HepG2 (cell line): ENCODE data around the gene TCFL5. TPM values are rescaled to one million over a fixed set of nuclear protein-coding genes. Genes with fewer than 3 reads are reported as not detected.

ENCODE experiments used
- AFF4 ChIP-seq: sonication (generic); formaldehyde crosslinking; IDR thresholded peaks from 2 replicates; pipeline ENCODE4 v1.4.0; 2020; ENCODE audit warnings: missing genetic modification reagents
- AGO1 ChIP-seq: fragments of 200-400 bp; formaldehyde crosslinking; IDR thresholded peaks from 2 replicates; pipeline ENCODE4 v1.6.1; 2017; ENCODE audit warnings: mild to moderate bottlenecking, low read depth, low read length, moderate library complexity; ENCODE audit not compliant: poor library complexity, severe bottlenecking
- DBP ChIP-seq: sonication (generic); formaldehyde crosslinking; IDR thresholded peaks from 2 replicates; pipeline ENCODE4 v1.4.0; 2020; ENCODE audit warnings: missing genetic modification reagents; ENCODE audit errors: not compliant biosample characterization
- ZBTB37 ChIP-seq: sonication (generic); formaldehyde crosslinking; IDR thresholded peaks from 2 replicates; pipeline ENCODE4 v1.4.0; 2020; ENCODE audit warnings: mild to moderate bottlenecking, missing genetic modification reagents
- ZNF580 ChIP-seq: IDR thresholded peaks from 2 replicates; pipeline ENCODE4 v1.6.1; 2016; ENCODE audit warnings: low read depth, borderline replicate concordance
- ZNF644 ChIP-seq: IDR thresholded peaks from 2 replicates; pipeline ENCODE4 v1.6.1; 2016; ENCODE audit warnings: low read depth
- ZNF83 ChIP-seq: sonication (generic); formaldehyde crosslinking; IDR thresholded peaks from 2 replicates; pipeline ENCODE4 v1.4.0; 2020; ENCODE audit warnings: missing genetic modification reagents, mild to moderate bottlenecking, borderline replicate concordance
- ZNF839 ChIP-seq: sonication (generic); formaldehyde crosslinking; IDR thresholded peaks from 2 replicates; pipeline ENCODE4 v1.4.0; 2020; ENCODE audit warnings: missing genetic modification reagents, mild to moderate bottlenecking, borderline replicate concordance
- polyA plus RNA-seq, 8 experiments: library from polyadenylated mRNA; depleted of rRNA in 3 of 8; stranded (reverse) in 7 of 8; unstranded in 1 of 8; fragments of >200 nt; fragmentation: Illumina TruSeq in 4 of 8; extraction: Trizol in 4 of 8; gene quantifications; 2 replicates each; pipeline versions ENCODE4 v1.2.1 to v1.2.3, GENCODE V29; 2011 to 2016; ENCODE audit warnings: low read depth in 4 of 8, missing spikeins in 1 of 8, mixed read lengths in 1 of 8; ENCODE audit not compliant: insufficient read depth in 1 of 8
- total RNA-seq, 5 experiments: library from RNA; depleted of rRNA; stranded (reverse); fragments of >200 nt; fragmentation: Illumina TruSeq; extraction: Trizol; gene quantifications; 2 replicates each; pipeline ENCODE4 v1.2.3, GENCODE V29; 2016; ENCODE audit warnings: low read depth in 1 of 5

The TCFL5 gene
- total and polyA plus RNA-seq, 2 of the 13 experiments (the other 11 are each of a cell fraction or from before 2014, with no cell fraction given): 14.8 to 20.0 TPM

- TF ChIP-seq ZBTB37 (CRISPR knock-in tag): no peak
- no peak for TF ChIP-seq ZNF839 (CRISPR knock-in tag)
- no peak for TF ChIP-seq ZNF644
- no peak for TF ChIP-seq AFF4 (CRISPR knock-in tag)
- TF ChIP-seq ZNF83 (CRISPR knock-in tag): no peak
- no peak for TF ChIP-seq DBP (CRISPR knock-in tag)
- no peak for TF ChIP-seq AGO1
- TF ChIP-seq ZNF580 (CRISPR knock-in tag): peak; percentile 4; the same call in 1 of the 2 replicates
Observed at GRCh38 chr20:62872862-62873261, 11.2 kb upstream of the TCFL5 start (continued).
